AG08396 (cell line): ENCODE results near the gene MLLT1.
A peak's percentile ranks its signal among the peaks of the same experiment; 100 is the strongest.

Experiments used
- DNase-seq: peaks from one replicate; pipeline ENCODE4 v3.0.0; 2012; ENCODE audit warnings: low spot score, mixed read lengths

The MLLT1 gene

DNA sequence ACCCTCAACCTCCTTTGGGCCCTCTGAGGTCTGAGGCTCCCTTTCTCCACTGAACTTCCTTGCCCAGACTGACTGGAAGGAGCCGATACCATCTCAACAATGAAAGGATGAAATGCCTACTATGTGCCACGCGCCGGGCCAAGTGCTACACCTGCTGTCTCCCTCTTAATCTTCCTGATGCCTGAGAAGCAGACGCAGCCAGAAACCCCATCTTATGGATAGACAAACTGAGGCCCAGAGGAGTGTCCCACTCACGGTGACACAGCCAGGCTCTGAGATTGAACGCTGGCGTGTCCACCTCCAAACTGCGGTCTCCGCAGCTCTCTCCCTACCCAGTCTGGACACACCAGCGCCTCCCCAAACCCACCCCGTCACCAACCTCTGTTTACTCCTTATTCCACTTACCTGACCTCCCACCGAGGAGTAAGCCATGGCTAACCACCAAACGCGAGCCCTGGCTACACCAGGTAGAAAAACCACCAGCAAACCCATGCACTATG is 20.9 kb downstream of the MLLT1 start:
- DNase-seq, result no peak

DNA sequence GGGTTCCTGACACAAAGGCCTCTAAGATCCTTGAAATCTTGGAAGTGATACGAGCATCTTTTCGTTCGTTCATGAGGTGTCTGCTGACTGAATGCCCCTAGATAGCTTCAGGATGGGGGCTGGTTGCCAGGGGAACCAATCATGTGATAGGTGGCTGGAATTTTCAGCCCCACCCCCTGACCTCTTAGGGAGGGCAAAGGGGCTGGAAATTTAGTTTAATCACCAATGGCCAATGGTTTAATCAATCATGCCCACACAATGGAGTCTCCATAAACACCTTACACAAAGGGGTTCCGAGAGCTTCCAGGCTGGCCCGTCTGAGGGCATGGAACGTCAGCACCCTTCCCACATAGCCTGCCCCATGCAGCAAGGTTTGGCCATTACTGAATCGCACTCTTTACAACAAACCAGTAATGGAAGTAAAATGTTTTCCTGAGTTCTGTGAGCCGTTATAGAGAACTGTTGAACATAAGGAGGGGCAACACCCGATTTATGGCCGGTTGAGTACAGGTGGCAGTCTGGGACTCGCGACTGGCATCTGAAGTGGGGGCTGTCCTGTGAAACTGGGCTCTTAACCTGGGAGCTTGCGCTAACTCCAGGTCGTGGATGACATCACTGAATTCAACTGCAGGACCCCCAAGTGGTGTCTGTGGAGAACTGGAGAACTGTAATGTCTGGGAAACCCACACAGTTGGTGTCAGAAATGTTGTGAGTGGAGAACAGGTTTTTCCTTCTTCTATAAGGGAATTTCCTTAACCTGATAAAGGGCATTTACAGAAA is 25.6 kb downstream of the MLLT1 start:
- no peak for DNase-seq

DNA sequence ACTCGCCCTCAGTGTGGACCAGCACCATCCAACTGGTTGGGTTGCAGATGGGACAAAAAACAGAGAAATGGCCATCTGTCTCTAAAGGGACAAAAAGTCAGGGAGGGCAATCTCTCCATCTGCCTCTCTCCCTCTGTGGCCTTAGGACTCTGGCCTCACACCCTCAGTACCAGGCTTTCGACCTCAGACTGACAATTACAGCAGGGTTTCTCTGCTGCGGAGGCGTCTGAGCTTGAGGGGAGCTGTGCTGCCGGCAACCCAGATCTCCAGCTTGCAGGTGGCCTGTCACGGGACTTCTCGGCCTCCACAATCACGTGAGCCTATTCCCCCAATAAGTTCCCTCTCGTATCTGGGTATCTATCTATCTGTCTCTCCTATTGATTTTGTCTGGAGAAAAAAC is 27.7 kb downstream of the MLLT1 start:
- DNase-seq, result no peak

DNA sequence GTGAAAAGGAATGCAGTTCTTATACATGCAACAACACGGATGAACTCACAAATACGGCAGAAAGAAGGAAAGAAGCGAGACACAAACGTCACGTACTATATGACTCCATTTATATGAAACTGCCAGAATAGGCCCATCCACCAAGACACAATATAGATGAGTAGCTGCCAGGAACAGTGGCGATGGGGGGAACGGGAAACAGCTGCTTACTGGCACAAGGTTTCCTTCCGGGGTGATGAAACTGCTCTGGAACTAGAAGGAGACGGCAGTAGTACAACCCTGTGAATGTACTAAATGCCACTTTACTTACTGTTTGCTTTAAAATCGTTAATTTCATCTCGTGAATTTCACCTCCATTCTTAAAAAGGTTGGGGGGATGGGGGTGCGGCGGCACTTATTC is 28.9 kb downstream of the MLLT1 start:
- DNase-seq, result no peak

DNA sequence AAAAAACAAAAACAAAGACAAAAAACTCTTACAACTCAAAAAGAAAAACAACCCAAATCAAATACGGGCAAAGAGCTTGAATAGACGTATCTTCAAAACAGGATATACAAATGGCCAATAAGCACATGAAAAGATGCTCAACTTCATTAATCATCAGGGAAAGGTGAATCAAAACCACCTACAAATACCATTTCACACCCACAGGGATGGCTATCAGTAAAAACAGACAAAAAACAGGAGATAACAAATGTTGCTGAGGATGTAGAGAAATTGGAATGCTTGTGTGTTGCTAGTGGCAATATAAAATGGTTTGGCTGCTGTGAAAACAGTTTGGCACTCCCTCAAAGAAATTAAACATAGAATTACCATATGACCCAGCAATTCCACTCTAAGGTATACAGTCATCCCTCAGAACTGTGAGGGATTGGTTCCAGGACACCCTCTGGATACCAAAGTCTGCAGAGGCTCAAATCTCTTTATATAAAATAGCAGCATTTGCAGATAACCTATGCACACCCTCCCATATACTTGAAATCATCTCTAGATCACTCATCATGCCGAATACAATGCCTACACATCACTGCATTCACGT is 29.7 kb downstream of the MLLT1 start:
- peak; percentile 36 for DNase-seq

DNA sequence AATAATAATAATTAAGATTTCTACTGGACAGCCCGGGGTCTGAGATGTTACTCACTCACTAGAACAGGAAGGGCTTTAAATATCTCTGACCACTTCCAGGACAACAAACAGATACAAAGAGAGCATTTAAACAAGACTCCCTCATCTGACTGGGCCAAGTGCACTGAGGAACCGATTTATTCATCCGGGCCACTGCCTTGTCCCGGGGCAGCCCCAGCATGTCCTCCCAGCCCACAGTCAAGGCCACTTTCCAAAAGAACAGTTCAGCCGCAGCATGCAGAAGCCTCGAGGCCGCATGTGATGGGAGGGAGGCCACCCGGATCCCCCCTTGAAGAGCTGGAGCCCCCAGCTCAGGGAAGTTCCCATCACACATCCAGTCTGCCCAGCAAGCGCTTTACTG is 30.5 kb downstream of the MLLT1 start:
- no peak for DNase-seq

DNA sequence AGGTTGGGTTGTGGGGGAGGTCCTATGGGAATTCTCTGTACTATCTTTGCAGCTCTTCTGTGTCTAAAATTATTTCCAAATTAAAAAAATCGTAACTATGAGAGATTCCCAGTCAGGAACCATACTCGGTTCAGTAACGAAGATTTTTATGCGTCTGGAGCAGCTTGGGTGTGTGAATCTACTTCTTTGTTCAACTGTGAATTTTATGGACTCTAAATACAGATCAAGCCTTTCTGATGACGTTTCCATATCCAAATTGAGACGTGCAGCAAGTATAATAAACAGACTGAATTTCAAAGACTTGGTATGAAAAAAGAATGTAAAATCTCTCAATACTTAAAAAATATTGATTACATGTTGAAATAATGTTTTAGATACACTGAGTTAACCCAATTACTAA is 30.9 kb downstream of the MLLT1 start:
- no peak for DNase-seq

DNA sequence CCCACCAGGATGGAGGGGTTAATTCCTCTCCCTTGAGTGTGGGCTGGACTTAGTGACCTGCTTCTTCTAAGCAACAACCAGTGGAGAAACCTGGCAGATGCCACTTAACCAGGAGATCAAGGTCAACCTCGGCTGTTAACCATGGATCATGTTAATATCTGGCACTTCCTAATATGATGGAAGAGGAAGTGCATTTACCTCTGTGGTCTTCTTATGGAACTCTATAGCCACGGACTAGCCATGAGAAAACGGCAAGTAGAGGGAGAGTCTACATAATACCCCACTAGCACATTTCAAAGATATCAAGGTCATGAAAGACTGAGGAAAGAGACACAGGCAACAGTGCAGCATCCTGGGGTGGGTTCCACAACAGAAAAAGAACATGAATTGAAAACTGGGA is 31.4 kb downstream of the MLLT1 start:
- no peak for DNase-seq

DNA sequence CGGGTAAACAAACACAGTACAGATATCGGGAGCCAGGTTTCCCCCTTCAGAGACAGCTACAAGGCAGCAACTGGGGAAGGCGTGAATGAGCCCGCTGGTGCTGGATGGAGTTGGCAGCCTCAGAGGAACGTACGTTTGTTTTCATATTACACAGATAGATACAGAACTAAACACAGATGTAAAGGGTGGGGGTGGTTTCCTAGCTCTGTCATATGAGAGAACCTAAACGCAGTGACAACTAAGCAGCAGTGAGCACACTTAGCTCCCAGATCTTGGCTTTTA is 32.8 kb downstream of the MLLT1 start:
- DNase-seq, result no peak

DNA sequence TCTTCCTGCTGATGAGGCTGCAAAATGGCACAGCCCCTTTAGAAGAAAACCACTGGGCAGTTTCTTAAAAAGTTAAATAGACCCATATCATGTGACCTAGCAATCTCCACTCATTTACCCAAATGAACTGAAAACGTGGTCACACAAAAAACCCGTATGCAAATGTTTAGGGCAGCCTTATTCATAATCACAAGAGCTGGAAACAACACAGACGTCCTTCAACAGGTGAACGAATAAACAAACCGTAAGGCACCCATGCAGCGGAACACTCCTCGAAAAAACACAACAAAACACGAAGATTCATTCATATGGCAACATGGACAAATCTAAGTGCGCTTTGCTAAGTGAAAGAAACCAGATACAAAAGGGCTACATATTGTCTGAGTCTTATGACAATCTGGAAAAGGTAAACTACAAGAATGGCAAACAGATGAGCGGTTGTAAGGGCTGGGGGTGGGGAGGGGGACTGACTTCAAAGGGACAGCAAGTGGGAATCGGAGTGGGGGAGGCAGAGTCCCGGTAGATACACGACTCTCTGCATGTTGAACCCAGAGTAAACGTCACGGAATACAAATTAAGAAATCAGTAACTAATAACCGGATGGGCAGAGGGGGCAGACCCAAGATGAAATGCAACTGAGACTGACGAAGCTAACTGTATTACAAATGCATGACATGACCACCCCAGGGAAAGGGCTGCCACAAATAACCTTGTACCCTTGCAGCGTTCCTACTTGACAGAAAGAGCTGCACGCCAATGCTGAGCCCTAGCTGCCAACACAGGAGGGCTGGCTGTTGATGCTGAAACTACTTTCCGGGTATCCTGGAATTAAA is 33.4 kb downstream of the MLLT1 start:
- DNase-seq, result no peak

DNA sequence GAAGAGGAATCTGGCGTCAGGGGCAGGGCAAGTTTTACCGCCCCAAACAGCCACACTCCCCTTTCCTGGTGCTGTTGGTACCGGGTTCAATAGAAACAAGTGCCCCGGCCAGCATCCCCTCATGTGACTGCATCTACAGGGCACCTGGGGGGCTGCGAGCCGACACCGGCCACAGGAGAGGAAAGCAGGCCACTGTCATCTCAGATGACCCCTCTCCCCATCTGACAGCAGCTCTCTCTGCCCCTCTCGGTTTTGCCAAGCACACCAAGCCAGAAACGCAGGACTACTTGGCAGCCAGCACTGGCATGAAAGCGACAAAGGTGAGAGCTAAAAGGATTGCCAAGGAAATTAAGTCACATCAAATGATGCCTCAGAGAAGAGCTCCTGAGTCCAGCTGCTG is 37.1 kb downstream of the MLLT1 start:
- DNase-seq, result no peak

DNA sequence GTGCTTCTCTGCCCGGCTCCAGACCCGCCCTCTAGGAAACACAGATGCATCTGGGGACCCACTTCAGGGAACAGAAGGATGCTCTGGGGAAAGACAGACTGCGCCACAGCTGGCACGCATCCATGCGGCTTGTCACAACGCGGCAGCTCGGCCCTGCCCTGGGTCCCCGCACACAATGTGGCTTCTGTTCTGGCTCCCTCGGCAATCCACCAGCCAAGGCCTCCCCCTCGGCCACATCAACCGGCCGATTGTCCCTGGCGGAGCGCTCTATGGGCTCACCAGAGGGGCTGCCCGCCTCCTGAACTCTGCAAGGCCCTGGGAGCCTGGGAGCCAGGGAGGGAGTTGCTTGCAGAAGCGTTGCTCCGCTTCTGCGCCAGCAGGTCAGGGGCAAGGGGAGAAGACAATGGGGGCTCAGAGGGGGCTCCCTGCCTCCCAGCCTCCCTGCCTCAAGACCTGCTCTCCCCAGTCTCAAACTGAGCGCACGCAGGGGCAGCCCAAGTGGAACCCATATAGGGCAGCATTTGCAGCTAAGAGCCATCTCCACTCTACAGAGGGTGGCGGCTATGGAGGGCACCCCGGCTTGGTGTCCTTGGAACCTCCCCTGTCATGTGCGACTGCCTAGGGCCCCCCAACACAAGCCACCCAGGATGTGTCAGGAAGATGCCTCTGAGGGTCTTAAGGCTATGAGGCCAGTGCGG is 37.9 kb downstream of the MLLT1 start:
- DNase-seq, result no peak

DNA sequence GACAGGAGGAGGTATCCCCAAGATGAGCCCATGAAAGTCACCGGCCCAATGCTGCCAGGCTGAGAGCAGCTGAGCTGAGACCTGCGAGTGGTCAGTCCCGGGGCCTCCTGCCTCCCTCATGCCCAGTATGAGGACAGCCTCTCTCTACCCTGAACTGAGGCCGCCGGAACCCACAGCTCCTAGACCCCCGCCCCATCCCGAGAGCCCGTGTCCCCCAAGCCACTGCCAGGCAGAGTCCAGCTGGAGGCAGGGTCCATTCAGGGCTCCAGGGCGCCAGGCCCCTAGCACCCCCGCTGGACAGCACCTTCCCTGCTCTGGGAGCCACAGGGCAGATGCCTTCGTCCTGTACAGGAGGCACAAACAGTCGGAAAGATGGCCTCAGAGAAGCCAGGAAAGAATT is 38.7 kb downstream of the MLLT1 start:
- no peak for DNase-seq

DNA sequence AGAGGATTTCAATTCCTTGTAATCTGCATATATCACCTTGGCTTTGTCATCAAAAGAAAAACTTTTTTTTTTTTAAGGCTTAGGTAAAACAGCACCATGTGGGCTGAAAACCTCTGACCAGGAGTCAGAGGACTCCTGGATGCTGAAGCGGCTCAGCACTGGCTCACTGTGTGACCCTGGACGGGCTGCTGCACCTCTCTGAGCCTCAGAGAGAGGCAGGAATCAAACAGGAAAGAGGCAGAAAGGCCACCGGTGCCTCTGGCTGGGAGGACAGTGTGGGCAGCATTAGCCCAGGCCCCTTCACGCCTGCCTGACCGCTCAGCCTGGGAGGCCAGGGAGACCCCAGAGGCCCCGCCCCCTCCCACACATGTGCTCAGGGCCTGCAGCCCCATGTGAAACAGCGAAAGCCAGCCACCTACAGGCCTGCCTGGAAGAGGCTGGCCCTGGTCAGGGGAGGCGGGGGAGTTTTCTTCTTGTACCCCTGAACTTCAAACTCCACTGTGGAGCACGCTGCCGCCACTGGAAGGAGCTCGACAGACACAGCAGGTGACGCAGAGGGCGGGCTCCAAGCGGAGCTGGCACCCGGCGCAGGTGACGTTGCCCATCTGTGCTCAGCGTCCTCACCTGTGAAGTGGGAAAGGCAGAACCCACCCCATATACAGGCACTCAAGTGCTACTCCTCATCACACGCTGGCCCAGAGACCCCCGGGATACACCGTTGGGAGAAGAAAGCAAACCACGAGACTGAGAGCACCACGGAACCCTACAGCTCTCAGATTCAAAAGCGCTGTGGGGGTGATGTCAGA is 39.7 kb downstream of the MLLT1 start:
- DNase-seq, result no peak

DNA sequence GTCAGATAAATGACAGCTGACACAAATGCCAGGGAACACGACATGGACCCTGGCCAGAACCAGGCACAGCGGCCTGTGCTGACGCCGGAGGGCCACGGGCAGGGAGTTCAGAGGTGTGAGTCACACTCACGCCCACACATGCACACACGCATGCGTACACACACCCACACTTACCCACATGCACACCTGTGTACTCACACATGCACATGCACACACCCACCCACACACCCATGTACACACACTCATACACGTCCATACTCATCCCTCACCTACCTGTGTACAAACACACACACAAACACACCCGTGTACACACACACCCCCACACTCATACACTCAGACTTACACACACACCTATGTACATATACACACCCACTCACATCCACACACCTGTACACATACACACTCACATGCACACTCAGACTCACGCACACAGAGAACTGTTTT is 40.4 kb downstream of the MLLT1 start:
- peak; percentile 76 for DNase-seq

DNA sequence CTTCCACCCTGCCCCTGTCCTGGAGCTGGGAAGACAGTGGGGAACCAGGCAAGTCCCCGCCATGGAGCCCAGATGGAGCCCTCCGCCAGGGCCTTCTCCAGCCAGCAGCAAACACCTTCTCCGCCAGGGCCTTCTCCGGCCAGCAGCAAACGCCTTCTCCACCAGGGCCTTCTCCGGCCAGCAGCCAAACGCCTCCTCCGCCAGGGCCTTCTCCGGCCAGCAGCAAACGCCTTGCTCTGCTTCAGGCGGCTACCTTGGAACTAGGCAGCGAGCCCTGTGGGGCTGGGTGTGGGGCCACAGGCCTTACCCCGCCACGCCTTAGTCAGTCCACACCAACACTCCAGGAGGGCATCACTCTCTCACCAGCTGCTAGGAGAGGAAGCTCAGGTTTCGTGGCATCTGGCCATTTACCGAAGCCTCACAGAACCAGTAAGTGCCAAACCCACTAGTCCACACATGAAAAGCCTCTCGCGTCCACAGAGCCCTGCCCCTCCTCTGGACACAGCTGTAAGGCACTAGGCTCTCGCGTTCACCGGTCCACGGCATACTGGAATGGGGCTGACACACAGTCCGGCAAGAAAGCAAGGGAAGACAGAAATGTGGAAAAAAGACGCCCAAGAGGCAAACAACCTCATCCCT is 41.0 kb downstream of the MLLT1 start:
- DNase-seq, result peak; percentile 73

DNA sequence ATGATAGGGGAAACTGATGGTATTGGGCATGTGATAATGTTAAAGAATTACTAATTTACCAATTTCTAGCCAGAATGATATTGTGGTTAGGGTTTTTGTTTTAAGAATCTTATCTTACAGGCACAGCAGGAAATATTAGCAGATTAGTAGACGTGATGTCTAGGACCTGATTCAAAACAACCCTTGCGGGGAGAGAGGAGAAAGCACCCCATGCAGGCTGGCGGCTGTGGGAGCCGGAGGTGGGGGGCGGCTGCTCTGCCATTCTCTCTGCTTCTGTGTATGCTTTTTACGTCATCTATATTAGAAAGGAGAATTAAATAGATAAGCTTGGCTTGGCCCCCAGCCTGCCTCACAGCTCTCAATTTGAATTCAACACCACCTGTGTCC is 41.5 kb downstream of the MLLT1 start:
- no peak for DNase-seq

DNA sequence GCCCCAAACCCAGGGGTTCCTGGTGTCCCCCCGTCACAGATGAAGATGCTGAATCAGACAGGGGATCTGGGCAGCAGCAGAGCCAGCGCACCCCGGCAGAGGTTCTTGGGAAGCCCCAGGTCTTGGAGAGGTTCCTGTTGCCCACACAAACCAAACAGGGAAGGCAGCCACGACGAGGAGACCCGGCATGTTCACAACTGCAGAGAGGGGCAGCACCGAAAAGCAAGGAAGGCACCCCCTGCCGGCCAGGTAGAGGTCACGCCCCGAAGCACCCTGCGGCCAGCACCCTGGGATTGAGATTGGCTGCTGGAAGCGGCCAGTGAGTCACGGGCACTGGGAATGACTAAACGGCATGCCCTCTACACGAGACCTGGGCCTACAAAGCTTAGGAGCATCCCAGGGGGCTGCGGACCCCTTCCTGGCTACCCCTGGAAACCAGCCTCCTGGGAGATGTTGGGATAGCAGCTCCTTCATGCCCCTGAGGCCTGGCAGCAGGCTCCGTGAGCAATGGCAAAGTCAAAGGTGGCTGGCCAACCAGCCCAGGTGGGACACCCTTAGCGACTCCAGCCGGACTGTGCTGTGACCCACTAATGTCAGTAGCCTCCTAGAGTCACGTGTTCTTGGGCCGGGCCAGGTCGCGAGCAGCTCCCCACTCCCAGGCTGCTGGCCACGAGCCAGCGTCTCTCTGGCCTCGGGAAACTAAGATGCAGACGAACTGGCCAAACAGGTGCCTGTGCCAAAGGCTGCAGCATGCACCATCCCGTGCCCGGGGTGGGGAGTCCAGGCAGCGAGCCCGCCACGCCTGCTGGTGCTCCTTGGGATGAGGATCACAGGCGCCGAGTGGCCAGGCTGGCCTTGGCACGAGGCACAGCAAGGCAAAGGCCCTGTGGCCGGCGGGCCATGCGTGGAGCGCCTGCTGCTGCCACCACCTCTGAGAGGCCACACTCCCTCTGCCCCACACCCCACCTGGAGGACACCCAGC is 43.2 kb downstream of the MLLT1 start:
- no peak for DNase-seq

DNA sequence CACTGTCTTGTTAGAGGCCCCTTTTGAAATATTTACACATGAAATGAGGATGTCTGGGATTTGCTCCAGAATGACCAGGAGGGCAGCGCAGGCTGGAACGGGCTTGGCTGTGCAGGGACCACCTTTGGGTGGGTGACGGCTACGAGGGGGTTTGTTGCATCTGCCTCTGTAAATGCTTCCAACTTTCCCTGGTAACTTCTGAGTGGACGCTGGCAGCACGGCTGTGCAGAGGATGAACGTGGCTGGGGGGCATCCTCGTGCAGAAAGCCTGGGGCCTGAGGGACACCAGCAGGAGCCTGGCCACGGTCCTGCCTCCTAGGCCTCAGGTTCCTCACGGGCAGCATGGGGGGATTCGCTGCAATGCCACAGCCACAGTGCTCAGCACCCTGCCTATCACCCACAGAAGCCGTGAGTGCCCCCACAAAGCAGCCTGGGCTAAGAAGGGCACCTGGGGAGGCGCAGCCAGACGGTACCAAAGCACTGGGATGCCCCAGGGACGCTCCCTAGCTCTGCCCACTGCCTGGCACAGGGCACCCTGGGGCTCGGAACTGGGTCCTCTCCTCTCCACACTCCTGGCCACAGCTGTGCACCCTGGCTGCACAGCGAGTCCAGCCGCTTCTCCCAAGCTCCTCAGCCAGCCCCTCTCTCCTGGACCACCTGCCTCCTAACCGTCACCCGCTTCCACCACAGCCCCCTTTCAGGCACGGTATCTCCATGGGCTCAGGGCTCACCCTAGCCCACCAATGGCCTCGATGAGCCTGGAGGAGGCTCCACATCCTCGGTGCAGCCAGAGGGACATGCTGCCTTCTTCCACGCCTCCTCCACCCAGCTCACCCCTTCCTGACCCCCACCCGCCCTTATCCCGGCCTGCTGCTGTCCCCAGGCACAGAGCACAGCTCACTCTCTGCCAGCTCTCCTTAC is 44.5 kb downstream of the MLLT1 start:
- no peak for DNase-seq
